ENCODE results near the gene URAD. TPM values are rescaled to one million over a fixed set of nuclear protein-coding genes. Genes with fewer than 3 reads are reported as not detected.

The URAD gene
- total RNA-seq, 1 donor from 2014 or later = not detected

- ATAC-seq (ENCODE audit: low read depth) (no peak), DNase-seq (no peak)
- Mint-ChIP-seq H3K4me1 (peaks cover 32% of the 10 kb centered on the region), H3K27ac (no peak overlapping the region), H3K4me3 (no peak overlapping the region), H3K36me3 (ENCODE audit: low read depth) (no peaks in the 10 kb centered on the region), H3K9me3 (no peaks in the 10 kb centered on the region), H3K27me3 (peaks cover 79% of the 10 kb centered on the region)
- no peak for TF ChIP-seq CTCF (IDR thresholded peaks at IDR 0.05)
- intact Hi-C loops (cut with micrococcal nuclease) = no loop called here
- POLR2A ChIA-PET = no interaction called here
- CTCF ChIA-PET = interaction anchor here (0.6 to 1.1 kb wide), 2 partner anchors 9 to 147 kb away, joined by 3 read pairs; no protein-coding TSS in a partner anchor
Measured at GRCh38 chr13:27973961-27974662, 14.4 kb downstream of the URAD start.

GRCh38 chr13:27973291-27973690 lies 15.2 kb downstream of the URAD start:
- CTCF ChIA-PET = interaction anchor here (0.7 to 0.9 kb wide), 2 partner anchors 10 to 20 kb away, joined by 3 to 5 read pairs; no protein-coding TSS in a partner anchor
- no peaks in the 10 kb centered on the region for H3K36me3 Mint-ChIP-seq (ENCODE audit: low read depth)

GRCh38 chr13:27972478-27972820 lies 16.0 kb downstream of the URAD start:
- Mint-ChIP-seq H3K36me3 (ENCODE audit: low read depth) (no peaks in the 10 kb centered on the region), H3K4me3 (no peak overlapping the region), H3K27me3 (peaks cover 77% of the 10 kb centered on the region), H3K4me1 (peaks cover 31% of the 10 kb centered on the region), H3K9me3 (no peaks in the 10 kb centered on the region), H3K27ac (no peak overlapping the region)
- DNase-seq (no peak), ATAC-seq (ENCODE audit: low read depth) (no peak)
- intact Hi-C loops (cut with micrococcal nuclease) = no loop called here
- no peak for TF ChIP-seq CTCF (IDR thresholded peaks at IDR 0.05)
- ChIA-PET POLR2A (interaction anchor here (0.6 kb wide), 1 partner anchor 27 kb away, joined by 3 read pairs; no protein-coding TSS in a partner anchor), CTCF (interaction anchor here (0.7 to 1.4 kb wide), 2 partner anchors 11 kb away, joined by 3 to 5 read pairs; no protein-coding TSS in a partner anchor)

More at GRCh38 chr13:27973291-27973690, 15.2 kb downstream of the URAD start:
- Mint-ChIP-seq H3K27ac (no peak overlapping the region), H3K9me3 (no peaks in the 10 kb centered on the region), H3K27me3 (peaks cover 73% of the 10 kb centered on the region), H3K4me3 (no peak overlapping the region), H3K4me1 (peaks cover 27% of the 10 kb centered on the region)
- intact Hi-C loops (cut with micrococcal nuclease) = no loop called here
- POLR2A ChIA-PET = no interaction called here
- ATAC-seq (ENCODE audit: low read depth) (no peak), DNase-seq (no peak)
- no peak for TF ChIP-seq CTCF (IDR thresholded peaks at IDR 0.05)

GRCh38 chr13:27971776-27972477 lies 16.6 kb downstream of the URAD start:
- ATAC-seq (ENCODE audit: low read depth) = no peak
- Mint-ChIP-seq H3K4me1 (peaks cover 36% of the 10 kb centered on the region), H3K4me3 (no peak overlapping the region), H3K27ac (no peak overlapping the region), H3K9me3 (no peaks in the 10 kb centered on the region), H3K36me3 (ENCODE audit: low read depth) (no peaks in the 10 kb centered on the region), H3K27me3 (peaks cover 78% of the 10 kb centered on the region)
- no peak for DNase-seq
- TF ChIP-seq CTCF (IDR thresholded peaks at IDR 0.05) = no peak
- intact Hi-C loops (cut with micrococcal nuclease) = no loop called here
- POLR2A ChIA-PET = interaction anchor here (0.6 kb wide), 1 partner anchor 27 kb away, joined by 3 read pairs; no protein-coding TSS in a partner anchor
- CTCF ChIA-PET = interaction anchor here (1.4 kb wide), 1 partner anchor 12 kb away, joined by 3 read pairs; no protein-coding TSS in a partner anchor

GRCh38 chr13:27971236-27971645 lies 17.3 kb downstream of the URAD start:
- intact Hi-C loops (cut with micrococcal nuclease) = no loop called here
- peaks cover 78% of the 10 kb centered on the region for H3K27me3 Mint-ChIP-seq
- no peak overlapping the region for H3K27ac Mint-ChIP-seq
- ATAC-seq (ENCODE audit: low read depth) (no peak), DNase-seq (no peak)
- POLR2A ChIA-PET = no interaction called here
- H3K4me3 Mint-ChIP-seq = no peak overlapping the region
- CTCF ChIA-PET = interaction anchor here (1.4 to 3.0 kb wide), 2 partner anchors 12 to 17 kb away, joined by 3 to 10 read pairs; no protein-coding TSS in a partner anchor
- peaks cover 41% of the 10 kb centered on the region for H3K4me1 Mint-ChIP-seq
- H3K9me3 Mint-ChIP-seq = no peaks in the 10 kb centered on the region
- no peaks in the 10 kb centered on the region for H3K36me3 Mint-ChIP-seq (ENCODE audit: low read depth)
- no peak for TF ChIP-seq CTCF (IDR thresholded peaks at IDR 0.05)

Measured in activated B cell treated with CpG ODN at 0.5 μM for 24 hours (primary cell).